ENCODE measurements around the gene WDR27. TPM values are rescaled to one million over a fixed set of nuclear protein-coding genes. Genes with fewer than 3 reads are reported as not detected.
"Not testable (repeated sequence)": the region's sequence is repeated elsewhere in the genome, so short reads cannot be mapped to it uniquely, and the experiment has no call there.

The WDR27 gene
- total and polyA plus RNA-seq, 4 donors: 4.5 to 58.7 (median 40.4) TPM

DNA sequence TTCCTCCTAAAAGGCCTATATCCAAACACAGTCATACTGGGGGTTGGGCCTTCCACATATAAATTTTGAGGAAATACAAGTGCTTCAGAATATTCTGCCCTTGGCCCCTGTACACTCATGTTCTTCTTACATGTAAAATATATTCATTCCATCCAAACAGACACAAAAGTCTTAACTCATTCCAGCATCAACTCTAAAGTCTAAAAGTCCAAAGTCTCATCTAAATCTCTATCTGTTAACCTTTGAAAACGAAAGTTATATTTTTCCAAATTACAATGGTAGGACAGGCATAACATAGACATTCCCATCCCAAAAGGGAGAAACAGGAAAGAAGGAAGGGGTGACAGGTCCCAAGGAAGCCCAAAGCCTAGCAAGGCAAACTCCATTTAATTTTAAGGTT lies 232.8 kb downstream of the WDR27 start:
- H3K4me1 ChIP-seq (ENCODE audit: control insufficient read depth in 1 of 2, insufficient read depth in 2 of 2, low read length in 2 of 2): peaks cover 2 to 3% of the 10 kb centered on the region in 2 donors
- H3K9me3 ChIP-seq (ENCODE audit: control insufficient read depth, low read length): no peaks in the 10 kb centered on the region
- DNase-seq: no peak
- H3K27ac ChIP-seq (ENCODE audit: low read depth in 1 of 2, low read length in 2 of 2): no peak overlapping the region
- no peaks in the 10 kb centered on the region for H3K27me3 ChIP-seq (ENCODE audit: control insufficient read depth in 1 of 2, insufficient read depth in 2 of 2, low read length in 1 of 2)
- intact Hi-C loops (cut with DNase I): no loop called here
- 93 to 94% methylated on average over 1 of the region's 1 CpG for WGBS, 2 donors
- no peak overlapping the region for H3K4me3 ChIP-seq (ENCODE audit: low read length in 2 of 2)
- ATAC-seq (ENCODE audit: low FRiP score): no peak
- no peaks in the 10 kb centered on the region for H3K36me3 ChIP-seq (ENCODE audit: control insufficient read depth in 1 of 2, insufficient read depth in 2 of 2, low read length in 1 of 2)

DNA sequence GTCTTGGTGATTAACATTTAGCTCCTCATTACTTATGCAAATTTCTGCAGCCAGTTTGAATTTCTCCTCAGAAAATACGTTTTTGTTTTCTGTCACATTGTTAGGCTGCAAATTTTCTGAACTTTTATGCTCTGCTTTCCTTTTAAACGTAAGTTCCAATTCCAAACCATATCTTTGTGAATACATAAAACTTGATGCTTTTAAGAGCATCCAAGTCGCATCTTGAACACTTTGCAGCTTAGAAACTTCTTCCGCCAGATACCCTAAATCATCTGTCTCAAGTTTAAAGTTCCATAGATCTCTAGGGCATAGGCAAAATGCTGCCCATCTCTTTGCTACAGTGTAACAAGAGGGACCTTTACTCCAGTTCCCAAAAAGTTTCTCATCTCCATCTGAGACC lies 234.1 kb downstream of the WDR27 start:
- H3K36me3 ChIP-seq (ENCODE audit: control insufficient read depth in 1 of 2, insufficient read depth in 2 of 2, low read length in 1 of 2); ATAC-seq (ENCODE audit: low FRiP score); H3K9me3 ChIP-seq (ENCODE audit: control insufficient read depth, low read length); DNase-seq; H3K4me1 ChIP-seq (ENCODE audit: control insufficient read depth in 1 of 2, insufficient read depth in 2 of 2, low read length in 2 of 2); H3K4me3 ChIP-seq (ENCODE audit: low read length in 2 of 2); intact Hi-C loops (cut with DNase I); H3K27ac ChIP-seq (ENCODE audit: low read depth in 1 of 2, low read length in 2 of 2); H3K27me3 ChIP-seq (ENCODE audit: control insufficient read depth in 1 of 2, insufficient read depth in 2 of 2, low read length in 1 of 2): not testable (repeated sequence)
- 96 to 97% methylated on average over 4 of the region's 4 CpGs for WGBS, 2 donors

DNA sequence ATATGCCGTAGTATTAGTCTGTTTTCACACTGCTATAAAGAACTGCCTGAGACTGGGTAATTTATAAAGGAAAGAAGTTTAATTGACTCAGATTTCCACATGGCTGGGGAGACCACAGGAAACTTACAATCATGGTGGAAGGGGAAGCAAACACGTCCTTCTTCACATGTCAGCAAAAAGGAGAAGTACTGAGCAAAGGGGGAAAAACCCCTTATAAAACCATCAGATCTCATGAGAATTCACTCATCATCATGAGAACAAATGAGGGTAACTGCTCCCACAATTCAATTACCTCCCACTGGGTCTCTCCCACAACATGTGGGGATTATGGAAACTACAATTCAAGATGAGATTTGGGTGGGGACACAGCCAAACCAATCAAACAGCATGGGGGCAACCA lies 235.6 kb downstream of the WDR27 start:
- ATAC-seq (ENCODE audit: low FRiP score); H3K27me3 ChIP-seq (ENCODE audit: control insufficient read depth in 1 of 2, insufficient read depth in 2 of 2, low read length in 1 of 2); H3K9me3 ChIP-seq (ENCODE audit: control insufficient read depth, low read length); DNase-seq; H3K27ac ChIP-seq (ENCODE audit: low read depth in 1 of 2, low read length in 2 of 2); H3K36me3 ChIP-seq (ENCODE audit: control insufficient read depth in 1 of 2, insufficient read depth in 2 of 2, low read length in 1 of 2); intact Hi-C loops (cut with DNase I); H3K4me3 ChIP-seq (ENCODE audit: low read length in 2 of 2); H3K4me1 ChIP-seq (ENCODE audit: control insufficient read depth in 1 of 2, insufficient read depth in 2 of 2, low read length in 2 of 2): not testable (repeated sequence)
- WGBS, 2 donors: 93 to 96% methylated on average over 2 of the region's 2 CpGs

DNA sequence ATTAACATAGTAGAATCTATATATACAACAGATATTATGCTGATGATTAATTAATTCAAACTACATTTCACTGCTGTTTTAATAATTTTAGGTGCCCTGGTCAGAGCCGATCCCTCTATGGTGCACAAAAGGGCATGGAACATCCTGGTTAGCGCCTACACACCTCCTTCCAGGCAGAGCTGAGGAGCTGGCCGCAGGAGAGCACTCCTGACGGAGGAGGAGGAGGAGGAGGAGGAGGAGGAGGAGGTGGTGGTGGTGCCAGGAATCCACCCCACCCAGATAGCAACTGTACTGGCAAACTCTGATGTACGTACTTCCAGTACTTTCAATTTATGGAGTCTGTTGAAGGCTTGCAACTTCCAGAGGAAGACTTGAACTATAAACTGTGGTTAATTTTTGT lies 244.1 kb downstream of the WDR27 start:
- ATAC-seq (ENCODE audit: low FRiP score): no peak
- H3K27me3 ChIP-seq (ENCODE audit: control insufficient read depth in 1 of 2, insufficient read depth in 2 of 2, low read length in 1 of 2): no peaks in the 10 kb centered on the region
- intact Hi-C loops (cut with DNase I): no loop called here
- no peaks in the 10 kb centered on the region for H3K9me3 ChIP-seq (ENCODE audit: control insufficient read depth, low read length)
- no peaks in the 10 kb centered on the region for H3K36me3 ChIP-seq (ENCODE audit: control insufficient read depth in 1 of 2, insufficient read depth in 2 of 2, low read length in 1 of 2)
- H3K4me3 ChIP-seq (ENCODE audit: low read length in 2 of 2): no peak overlapping the region
- no peak for DNase-seq
- no peaks in the 10 kb centered on the region for H3K4me1 ChIP-seq (ENCODE audit: control insufficient read depth in 1 of 2, insufficient read depth in 2 of 2, low read length in 2 of 2)
- H3K27ac ChIP-seq (ENCODE audit: low read depth in 1 of 2, low read length in 2 of 2): no peak overlapping the region
- 87 to 99% methylated on average over 4 to 5 of the region's 5 CpGs for WGBS, 2 donors

DNA sequence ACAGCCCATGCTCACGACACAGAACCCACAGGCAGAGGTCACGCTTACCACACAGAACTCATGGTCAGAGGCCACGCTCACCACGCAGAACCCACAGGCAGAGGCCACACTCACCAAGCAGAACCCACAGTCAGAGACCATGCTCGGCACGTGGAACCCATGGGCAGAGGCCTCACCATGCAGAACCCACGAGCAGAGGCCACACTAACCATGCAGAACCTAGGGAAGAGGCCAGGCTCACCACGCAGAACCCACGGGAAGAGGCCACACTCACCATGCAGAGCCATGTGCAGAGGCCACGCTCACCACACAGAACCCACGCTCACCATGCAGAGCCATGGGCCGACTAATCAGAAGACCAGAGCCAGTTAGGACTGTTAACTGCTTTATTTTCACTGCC lies 245.0 kb downstream of the WDR27 start:
- no peak for ATAC-seq (ENCODE audit: low FRiP score)
- H3K36me3 ChIP-seq (ENCODE audit: control insufficient read depth in 1 of 2, insufficient read depth in 2 of 2, low read length in 1 of 2): no peaks in the 10 kb centered on the region

DNA sequence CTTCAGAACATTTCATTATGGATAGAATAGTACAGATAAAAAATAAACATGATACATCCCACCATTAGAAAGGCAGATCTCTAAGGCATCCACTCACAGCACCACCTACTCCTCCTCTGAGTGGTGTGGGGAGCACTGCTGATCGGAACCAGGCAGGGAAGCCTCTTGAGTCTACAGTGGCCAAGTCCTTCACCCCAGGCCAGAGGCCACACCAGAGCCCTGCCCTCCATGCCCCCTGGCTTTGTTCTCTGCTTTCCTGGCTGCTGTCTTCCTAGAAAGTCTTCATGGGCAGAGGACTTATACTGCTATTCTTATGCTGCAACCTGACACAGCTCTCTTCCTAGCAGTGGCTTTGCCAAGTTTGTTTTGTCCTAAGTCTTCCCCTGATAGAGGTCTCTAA lies 246.4 kb downstream of the WDR27 start:
- 95 to 100% methylated on average over 1 of the region's 1 CpG for WGBS, 2 donors
- Histone ChIP-seq H3K27me3 (ENCODE audit: control insufficient read depth in 1 of 2, insufficient read depth in 2 of 2, low read length in 1 of 2) (no peaks in the 10 kb centered on the region), H3K4me1 (ENCODE audit: control insufficient read depth in 1 of 2, insufficient read depth in 2 of 2, low read length in 2 of 2) (no peaks in the 10 kb centered on the region), H3K27ac (ENCODE audit: low read depth in 1 of 2, low read length in 2 of 2) (no peak overlapping the region), H3K9me3 (ENCODE audit: control insufficient read depth, low read length) (no peaks in the 10 kb centered on the region), H3K4me3 (ENCODE audit: low read length in 2 of 2) (no peak overlapping the region), H3K36me3 (ENCODE audit: control insufficient read depth in 1 of 2, insufficient read depth in 2 of 2, low read length in 1 of 2) (no peaks in the 10 kb centered on the region)
- intact Hi-C loops (cut with DNase I): no loop called here
- ATAC-seq (ENCODE audit: low FRiP score) (no peak), DNase-seq (no peak)

More for the DNA sequence above, 245.0 kb downstream of the WDR27 start:
- Histone ChIP-seq H3K9me3 (ENCODE audit: control insufficient read depth, low read length) (no peaks in the 10 kb centered on the region), H3K27me3 (ENCODE audit: control insufficient read depth in 1 of 2, insufficient read depth in 2 of 2, low read length in 1 of 2) (no peaks in the 10 kb centered on the region), H3K27ac (ENCODE audit: low read depth in 1 of 2, low read length in 2 of 2) (no peak overlapping the region), H3K4me3 (ENCODE audit: low read length in 2 of 2) (no peak overlapping the region), H3K4me1 (ENCODE audit: control insufficient read depth in 1 of 2, insufficient read depth in 2 of 2, low read length in 2 of 2) (no peaks in the 10 kb centered on the region)
- no peak for DNase-seq
- intact Hi-C loops (cut with DNase I): no loop called here
- 97 to 98% methylated on average over 12 of the region's 12 CpGs for WGBS, 2 donors

DNA sequence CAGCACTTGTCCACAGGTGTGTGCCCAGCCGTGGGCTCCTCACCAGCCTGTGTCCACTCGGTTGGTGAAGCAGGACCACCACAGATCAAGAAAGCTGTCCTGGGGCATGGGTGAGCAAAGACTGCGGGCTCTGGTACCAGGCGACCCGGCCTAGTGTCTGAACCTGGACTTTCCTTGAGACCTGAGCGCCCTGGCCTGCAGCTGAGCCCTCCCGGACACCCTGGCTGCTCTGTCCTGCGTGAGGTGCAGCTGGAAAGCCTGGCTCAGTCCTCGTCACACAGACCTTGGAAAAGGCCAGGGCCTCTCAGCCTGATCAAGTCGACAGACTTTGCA lies 247.0 kb downstream of the WDR27 start:
- WGBS, 2 donors: 94 to 96% methylated on average over 10 of the region's 10 CpGs
- intact Hi-C loops (cut with DNase I): loop anchor here in 1 of 2 donors (5.0 kb wide), 1 partner anchor 203 kb away; the partner anchor contains the start of gene THBS2
- no peaks in the 10 kb centered on the region for H3K9me3 ChIP-seq (ENCODE audit: control insufficient read depth, low read length)
- no peaks in the 10 kb centered on the region for H3K36me3 ChIP-seq (ENCODE audit: control insufficient read depth in 1 of 2, insufficient read depth in 2 of 2, low read length in 1 of 2)
- DNase-seq: no peak
- no peak for ATAC-seq (ENCODE audit: low FRiP score)
- H3K4me1 ChIP-seq (ENCODE audit: control insufficient read depth in 1 of 2, insufficient read depth in 2 of 2, low read length in 2 of 2): no peaks in the 10 kb centered on the region
- no peak overlapping the region for H3K27ac ChIP-seq (ENCODE audit: low read depth in 1 of 2, low read length in 2 of 2)
- H3K27me3 ChIP-seq (ENCODE audit: control insufficient read depth in 1 of 2, insufficient read depth in 2 of 2, low read length in 1 of 2): no peaks in the 10 kb centered on the region
- H3K4me3 ChIP-seq (ENCODE audit: low read length in 2 of 2): no peak overlapping the region

DNA sequence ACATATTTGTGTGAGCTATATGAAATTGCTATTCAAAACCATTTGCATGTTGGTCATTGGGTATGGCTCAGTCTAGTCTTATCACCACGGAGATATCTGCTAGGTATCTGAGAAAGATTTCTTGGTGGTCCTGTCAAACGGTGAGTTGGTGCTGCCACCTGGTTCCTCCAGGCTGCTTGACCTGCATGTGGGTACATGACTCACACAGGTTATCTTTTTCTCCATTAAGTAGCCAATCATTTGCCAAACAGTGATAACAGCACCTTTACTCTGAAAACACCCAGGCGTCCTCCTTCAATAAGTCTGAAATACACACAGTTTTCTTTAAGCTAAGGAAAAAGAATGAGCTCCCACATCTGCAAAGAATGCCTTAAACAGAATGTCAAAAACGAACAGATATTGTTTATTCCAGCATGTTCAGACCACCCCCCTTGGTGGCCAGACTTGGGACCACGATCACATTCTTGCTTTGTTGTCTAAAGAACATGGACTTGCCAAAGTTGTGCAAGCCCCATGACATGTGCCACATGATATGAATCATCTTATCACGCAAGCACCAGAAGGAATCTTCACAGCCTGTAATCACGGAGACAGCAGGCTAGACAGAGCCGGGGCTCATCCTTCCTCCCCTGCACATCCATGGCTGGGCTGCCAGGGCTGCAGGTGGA lies 247.5 kb downstream of the WDR27 start:
- H3K36me3 ChIP-seq (ENCODE audit: control insufficient read depth in 1 of 2, insufficient read depth in 2 of 2, low read length in 1 of 2): no peaks in the 10 kb centered on the region
- 79 to 90% methylated on average over 8 of the region's 8 CpGs for WGBS, 2 donors
- no peaks in the 10 kb centered on the region for H3K9me3 ChIP-seq (ENCODE audit: control insufficient read depth, low read length)
- no peaks in the 10 kb centered on the region for H3K4me1 ChIP-seq (ENCODE audit: control insufficient read depth in 1 of 2, insufficient read depth in 2 of 2, low read length in 2 of 2)
- DNase-seq: no peak
- H3K27ac ChIP-seq (ENCODE audit: low read depth in 1 of 2, low read length in 2 of 2): no peak overlapping the region
- no peak overlapping the region for H3K4me3 ChIP-seq (ENCODE audit: low read length in 2 of 2)
- no peaks in the 10 kb centered on the region for H3K27me3 ChIP-seq (ENCODE audit: control insufficient read depth in 1 of 2, insufficient read depth in 2 of 2, low read length in 1 of 2)
- intact Hi-C loops (cut with DNase I): loop anchor here in 1 of 2 donors (5.0 kb wide), 1 partner anchor 202 kb away; the partner anchor contains the start of gene THBS2
- ATAC-seq (ENCODE audit: low FRiP score): peak; percentile 2

DNA sequence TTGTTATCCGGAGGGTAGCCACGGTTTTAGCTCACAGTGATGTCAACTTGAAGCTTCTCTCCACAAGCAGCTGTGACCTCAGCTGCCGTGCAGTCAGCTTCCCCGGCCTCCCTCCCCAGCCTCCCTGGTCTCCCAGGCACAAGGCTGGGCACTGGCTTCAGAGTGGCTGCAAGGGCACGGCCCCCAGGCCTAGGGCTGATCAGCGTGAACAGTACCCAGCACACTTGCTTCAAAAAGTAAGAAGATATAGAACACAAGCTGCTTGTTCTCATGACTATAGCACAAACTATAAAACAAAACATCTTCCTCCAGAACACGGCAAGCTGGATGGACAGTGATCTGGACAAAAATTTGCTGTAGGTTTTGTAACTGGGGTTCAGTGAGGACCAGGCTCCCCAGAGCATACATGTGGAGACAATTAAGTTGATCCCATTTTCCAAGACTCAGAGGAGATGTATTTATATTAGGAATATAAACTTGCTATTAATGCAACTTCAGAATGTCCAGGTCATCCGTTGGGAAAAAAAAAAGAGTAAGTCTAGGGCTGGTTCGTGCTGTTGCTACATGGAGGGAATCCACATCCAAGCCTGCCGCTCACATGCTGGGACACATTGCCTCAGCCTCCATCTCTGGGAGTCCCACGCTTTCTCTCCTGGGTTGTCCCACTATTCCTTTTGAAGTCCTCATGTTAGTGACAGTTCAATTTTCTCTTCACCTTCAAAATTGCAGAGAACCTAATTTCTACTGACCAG lies 248.8 kb downstream of the WDR27 start:
- H3K36me3 ChIP-seq (ENCODE audit: control insufficient read depth in 1 of 2, insufficient read depth in 2 of 2, low read length in 1 of 2): no peaks in the 10 kb centered on the region
- ATAC-seq (ENCODE audit: low FRiP score) (peak; percentile 26), DNase-seq (no peak)
- intact Hi-C loops (cut with DNase I): loop anchor here in 1 of 2 donors (5.0 kb wide), 1 partner anchor 201 kb away; the partner anchor contains the start of gene THBS2
- WGBS, 2 donors: 63 to 68% methylated on average over 11 of the region's 11 CpGs
- H3K4me3 ChIP-seq (ENCODE audit: low read length in 2 of 2): no peak overlapping the region
- no peaks in the 10 kb centered on the region for H3K9me3 ChIP-seq (ENCODE audit: control insufficient read depth, low read length)
- H3K27me3 ChIP-seq (ENCODE audit: control insufficient read depth in 1 of 2, insufficient read depth in 2 of 2, low read length in 1 of 2): no peaks in the 10 kb centered on the region
- H3K27ac ChIP-seq (ENCODE audit: low read depth in 1 of 2, low read length in 2 of 2): peak overlapping the region in 1 of 2 donors; percentile 89
- H3K4me1 ChIP-seq (ENCODE audit: control insufficient read depth in 1 of 2, insufficient read depth in 2 of 2, low read length in 2 of 2): no peaks in the 10 kb centered on the region
